GM18507 (cell line): ENCODE data around the gene SYNC.
"Not testable (repeated sequence)": the region's sequence is repeated elsewhere in the genome, so short reads cannot be mapped to it uniquely, and the experiment has no call there.

Source experiments
- DNase-seq: peaks from one replicate; pipeline ENCODE4 v3.0.0; 2011; ENCODE audit warnings: low read depth; ENCODE audit not compliant: insufficient read length; ENCODE audit errors: extremely low spot score
- FAIRE-seq: peaks from 2 replicates; lab custom pipeline; 2011; peaks lifted over from hg19 to GRCh38; lab: Jason Lieb, UNC

The SYNC gene

GRCh38 chr1:32725615-32725982 is 23.0 kb upstream of the SYNC start:
- FAIRE-seq, result no peak
- DNase-seq, result no peak

DNA sequence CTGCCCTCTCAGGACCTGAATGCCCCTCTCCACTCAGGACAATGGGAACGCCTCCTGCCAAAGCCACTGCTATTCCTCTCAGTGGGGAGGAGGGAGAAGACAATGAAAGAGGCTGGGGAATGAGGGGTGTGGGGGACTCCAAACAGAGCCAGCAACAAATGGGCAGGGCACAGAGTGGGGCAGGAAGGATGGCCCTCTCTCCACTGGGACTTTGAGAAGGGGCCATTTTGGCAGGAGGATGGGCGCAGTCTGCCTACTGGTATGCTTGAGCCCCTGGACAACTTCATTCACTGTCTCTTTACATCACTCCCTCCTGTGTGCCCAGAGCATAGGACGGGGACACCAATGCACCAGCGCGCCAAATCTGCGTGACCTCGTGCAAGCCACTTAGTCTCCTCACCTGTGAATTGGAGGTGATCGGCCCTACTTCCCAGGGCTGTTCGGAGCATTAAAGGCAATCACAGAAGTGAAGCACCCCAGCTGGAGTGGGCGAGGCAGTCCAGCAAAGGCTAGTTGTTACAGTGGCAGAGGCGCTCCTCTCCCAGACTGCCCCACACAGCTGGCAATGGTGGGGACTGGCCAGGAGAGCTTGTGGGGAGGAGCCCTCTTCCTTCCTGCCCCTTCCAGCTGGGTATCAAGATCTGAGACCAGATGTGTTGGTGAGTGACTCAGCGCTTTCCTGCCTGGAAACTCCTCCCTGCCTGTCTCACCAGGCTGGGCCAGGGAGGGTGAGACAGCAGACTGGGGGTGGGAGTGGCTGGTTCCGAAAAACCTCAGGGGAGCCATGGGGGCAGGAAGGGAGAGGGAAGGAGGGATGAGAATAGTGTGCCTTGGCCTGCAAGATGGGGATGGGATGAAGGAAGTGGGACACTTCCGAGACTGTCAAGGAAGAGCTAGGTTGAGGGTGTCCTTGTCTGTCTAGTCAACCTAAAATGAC is 22.4 kb upstream of the SYNC start:
- FAIRE-seq (no peak), DNase-seq (no peak)

DNA sequence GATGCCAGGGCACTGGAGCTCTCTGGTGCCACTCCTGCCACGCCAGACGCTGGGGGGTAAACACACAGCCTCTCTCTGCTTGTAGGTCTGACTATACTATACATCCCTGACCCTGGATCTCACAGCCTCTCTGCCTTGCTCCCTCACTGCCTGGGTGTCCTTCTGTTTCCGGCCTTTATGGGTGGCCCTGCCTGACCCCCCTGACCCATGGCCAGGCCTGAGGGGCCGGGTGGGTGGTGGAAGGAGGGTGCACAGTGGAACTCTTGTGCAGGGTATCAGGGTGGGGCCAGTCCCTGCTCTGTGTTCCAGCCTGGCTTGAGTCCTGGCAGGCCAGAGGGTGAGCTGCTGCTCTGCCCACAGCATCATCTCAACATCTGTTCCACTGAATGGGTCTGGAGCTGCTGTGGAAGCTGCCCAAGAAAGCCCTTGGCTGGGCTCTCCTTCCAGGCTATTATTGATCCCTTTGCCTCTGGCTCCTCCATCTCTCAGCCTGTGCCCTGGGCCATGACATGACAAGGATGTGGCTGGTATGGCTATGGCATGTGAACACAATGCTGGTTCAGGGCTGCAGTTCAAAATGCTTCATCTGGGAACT is 17.2 kb upstream of the SYNC start:
- DNase-seq, result no peak
- no peak for FAIRE-seq

DNA sequence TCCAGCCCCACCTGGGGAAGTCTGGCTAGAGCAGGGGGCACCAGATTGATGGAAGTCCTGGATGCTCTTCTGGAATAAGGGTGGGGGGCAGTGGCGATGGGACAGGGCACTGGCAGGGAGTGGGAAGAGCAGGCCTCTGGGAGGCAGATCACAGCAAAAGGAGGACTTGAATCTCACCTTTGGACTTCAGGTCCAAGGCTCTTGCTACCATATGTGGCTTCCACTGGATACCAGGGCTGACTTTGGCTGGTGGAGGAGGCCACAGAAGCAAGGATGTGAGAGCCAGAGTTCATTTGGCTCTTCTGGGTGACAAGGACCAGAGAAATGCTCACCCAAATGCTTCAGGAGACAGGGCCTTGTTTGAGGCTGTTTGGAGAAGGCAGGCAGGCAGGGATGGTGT is 16.0 kb upstream of the SYNC start:
- no peak for DNase-seq
- no peak for FAIRE-seq

- no peak for DNase-seq
- no peak for FAIRE-seq
Measured at GRCh38 chr1:32718036-32718435, 15.5 kb upstream of the SYNC start.

DNA sequence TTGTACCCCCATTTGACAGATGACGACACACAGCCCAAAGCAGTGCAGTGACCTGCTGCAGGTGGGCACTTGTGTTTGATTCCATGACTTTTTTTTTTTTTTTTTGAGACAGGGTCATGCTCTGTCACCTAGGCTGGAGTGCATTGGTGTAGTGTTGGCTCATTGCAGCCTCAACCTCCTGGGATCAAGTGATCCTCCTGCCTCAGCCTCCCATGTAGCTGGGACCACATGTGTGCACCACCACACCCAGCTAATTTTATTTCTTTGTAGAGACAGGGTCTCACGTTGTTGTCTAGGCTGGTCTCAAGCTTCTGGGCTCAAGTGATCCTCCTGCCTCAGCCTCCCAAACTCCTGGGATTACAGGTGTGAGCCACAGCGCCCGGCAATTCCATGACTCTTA is 14.9 kb upstream of the SYNC start:
- FAIRE-seq, result no peak
- no peak for DNase-seq

GRCh38 chr1:32716312-32717148 is 14.0 kb upstream of the SYNC start:
- FAIRE-seq, result no peak
- DNase-seq, result no peak

DNA sequence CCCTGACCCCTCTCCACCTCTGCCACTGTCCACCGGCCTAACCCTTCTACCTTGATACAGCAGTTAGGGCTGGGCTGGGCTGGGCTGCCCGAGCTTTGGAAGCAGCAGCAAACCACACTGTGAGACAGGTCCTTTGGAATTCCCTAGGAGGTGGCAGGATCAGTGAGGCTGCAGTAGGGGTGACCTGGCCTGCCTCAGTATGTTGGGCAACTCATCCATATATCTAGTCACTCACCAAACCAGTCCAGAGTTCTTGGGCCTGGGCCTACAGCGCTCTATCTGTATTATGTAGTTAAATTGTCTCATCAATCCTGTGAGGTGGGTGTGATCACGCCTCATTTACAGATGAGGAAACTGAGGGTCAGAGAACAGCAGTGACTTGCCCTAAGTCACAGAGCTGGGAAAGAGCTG is 13.3 kb upstream of the SYNC start:
- DNase-seq, result no peak
- FAIRE-seq, result no peak

GRCh38 chr1:32714277-32714676 is 11.7 kb upstream of the SYNC start:
- FAIRE-seq (no peak), DNase-seq (no peak)

GRCh38 chr1:32713081-32713480 is 10.5 kb upstream of the SYNC start:
- FAIRE-seq, result no peak
- no peak for DNase-seq

- DNase-seq, FAIRE-seq: not testable (repeated sequence)
Measured at GRCh38 chr1:32711221-32711620, 8.7 kb upstream of the SYNC start.

DNA sequence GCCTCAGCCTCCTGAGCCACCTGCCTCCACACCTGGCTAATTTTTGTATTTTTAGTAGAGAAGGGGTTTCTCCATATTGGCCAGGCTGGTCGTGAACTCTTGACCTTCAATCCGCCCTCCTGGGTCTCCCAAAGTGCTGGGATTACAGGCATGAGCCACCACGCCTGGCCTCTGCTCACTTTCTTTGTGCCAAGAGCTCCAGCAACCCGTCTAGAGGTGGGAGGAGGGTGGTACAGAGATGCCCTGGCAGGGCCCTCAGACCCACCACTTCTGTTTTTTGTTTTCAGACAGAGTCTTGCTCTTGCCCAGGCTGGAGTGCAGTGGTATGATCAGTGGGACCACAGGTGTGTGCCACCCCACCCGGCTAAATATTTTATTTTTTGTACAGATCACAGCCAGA is 6.9 kb upstream of the SYNC start:
- FAIRE-seq (no peak), DNase-seq (no peak)

DNA sequence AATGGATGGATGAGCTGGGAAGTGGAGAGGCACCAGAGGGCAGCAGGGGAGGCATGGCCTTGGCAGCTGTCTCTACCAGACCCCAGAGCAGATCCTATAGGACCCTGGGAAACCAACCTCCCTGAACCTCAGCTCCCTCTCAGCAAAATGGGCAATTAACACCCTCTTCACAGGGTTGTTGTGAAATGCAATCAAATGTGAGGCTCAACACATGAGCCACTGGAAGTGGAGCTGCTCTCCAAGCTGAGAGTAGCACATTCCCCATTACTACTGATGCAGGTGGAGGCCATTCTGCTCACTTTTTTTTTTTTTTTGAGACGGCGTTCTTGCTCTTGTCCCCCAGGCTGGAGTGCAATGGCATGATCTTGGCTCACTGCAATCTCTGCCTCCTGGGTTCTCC is 6.5 kb upstream of the SYNC start:
- no peak for FAIRE-seq

DNA sequence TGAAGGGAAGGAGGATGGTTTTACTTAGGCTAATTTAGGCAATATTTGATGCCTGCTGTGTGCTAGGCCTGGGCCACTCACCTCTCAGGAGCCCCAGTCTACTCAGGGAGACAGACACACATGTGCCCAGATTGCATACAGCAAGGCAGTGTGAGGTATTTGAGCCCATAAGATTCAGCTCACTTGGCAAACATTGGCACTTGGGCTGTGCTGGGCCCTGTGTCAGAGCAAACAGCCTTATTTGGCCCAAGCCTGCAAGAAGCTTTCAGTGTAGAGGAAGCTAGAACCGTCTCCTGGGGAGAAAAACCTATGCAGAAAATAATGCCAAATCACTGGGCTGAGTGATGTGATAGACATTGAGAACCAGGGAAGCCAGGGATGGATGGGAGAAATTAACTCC is 3.9 kb upstream of the SYNC start:
- FAIRE-seq (no peak), DNase-seq (no peak)

More for the DNA sequence above, 6.5 kb upstream of the SYNC start:
- DNase-seq, result no peak

- FAIRE-seq (no peak), DNase-seq (no peak)
Measured at GRCh38 chr1:32705516-32705915, 2.9 kb upstream of the SYNC start.

DNA sequence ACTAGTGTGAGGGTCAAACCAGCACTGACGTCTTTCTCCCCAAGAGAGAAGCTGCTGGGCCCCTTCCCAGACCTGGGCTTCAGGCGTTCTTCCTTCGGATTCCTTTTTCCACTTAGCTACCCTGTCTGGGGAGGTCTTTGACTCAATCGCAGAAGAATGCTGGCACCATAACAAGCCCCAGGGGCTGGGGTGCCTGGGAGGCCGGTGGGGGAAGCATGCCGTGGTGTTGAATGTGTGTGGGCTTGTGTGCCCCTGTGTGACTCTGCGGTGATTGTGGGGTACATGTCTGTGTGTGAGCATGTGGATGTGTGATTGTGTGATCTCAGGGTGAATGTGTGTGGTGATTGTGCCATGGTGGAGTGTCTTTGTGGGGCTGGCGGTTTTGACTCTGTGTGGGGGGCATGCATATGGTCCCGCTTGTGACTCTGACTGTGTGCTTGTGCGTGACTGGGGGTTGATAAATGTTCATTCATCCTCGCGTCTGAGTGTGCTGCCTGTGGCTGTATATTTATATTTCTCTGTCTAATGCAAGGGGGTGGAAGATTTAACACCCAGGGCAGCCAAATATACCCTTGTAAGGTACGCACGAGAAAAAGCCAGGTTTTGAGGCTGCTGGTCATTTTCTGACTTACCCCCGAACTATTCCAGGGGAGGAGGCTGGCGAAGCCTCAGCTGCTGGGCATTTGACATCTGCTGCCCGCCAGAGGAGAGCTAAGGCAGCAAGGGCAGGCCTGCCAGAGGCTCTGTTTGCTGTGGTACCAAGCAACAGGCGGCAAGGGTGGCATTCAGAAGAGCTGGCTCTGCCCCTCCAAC is 1.1 kb upstream of the SYNC start:
- no peak for FAIRE-seq

DNA sequence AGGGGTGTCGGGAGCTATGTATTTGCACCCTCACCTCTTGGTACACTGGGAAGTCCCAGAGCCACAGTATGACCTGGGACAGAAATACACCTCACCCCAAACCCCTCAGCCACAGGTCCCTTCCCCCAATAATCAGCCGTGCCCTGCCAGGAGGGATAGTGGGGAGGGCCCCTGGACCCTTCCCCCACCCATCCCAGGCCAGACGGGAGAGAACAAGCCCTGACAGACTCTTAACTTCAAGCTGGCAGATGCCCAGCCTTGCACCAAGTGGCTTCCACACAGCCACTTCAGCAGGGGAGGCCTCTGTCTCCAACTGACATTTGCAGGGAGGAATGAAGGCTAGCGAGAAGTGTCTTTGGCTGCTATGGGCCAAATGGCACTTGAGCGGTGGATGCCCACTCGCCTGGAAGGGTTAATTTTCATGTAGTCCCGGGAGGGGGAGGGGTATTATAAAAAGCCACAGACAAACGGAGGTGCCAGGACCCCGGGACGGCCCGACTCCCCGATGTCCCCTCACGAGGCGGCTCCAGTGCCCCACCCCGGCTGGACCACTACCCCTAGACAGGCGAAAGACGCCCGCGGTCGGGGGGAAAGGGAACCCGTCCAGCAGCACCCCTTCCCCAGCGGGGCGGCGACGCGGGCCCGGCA is 495 bp downstream of the SYNC start:
- FAIRE-seq (no peak), DNase-seq (no peak)

More for the DNA sequence above, 1.1 kb upstream of the SYNC start:
- no peak for DNase-seq

- no peak for FAIRE-seq
Measured at GRCh38 chr1:32701421-32701911, 1.1 kb downstream of the SYNC start.

GRCh38 chr1:32696996-32697395 is 5.6 kb downstream of the SYNC start:
- not testable (repeated sequence) for FAIRE-seq, DNase-seq

More at GRCh38 chr1:32701421-32701911, 1.1 kb downstream of the SYNC start:
- DNase-seq, result no peak
